Bronchial epithelial cell (primary cell): Measurements from ENCODE around the gene RUNX3. TPM values are rescaled to one million over a fixed set of nuclear protein-coding genes. Genes with fewer than 3 reads are reported as not detected.

Experiments
- DNase-seq: peaks from one replicate; pipeline ENCODE4 v3.0.0-alpha.2; 2010; ENCODE audit warnings: low read depth
- FAIRE-seq: peaks from 2 replicates; lab custom pipeline; 2011; peaks lifted over from hg19 to GRCh38; lab: Jason Lieb, UNC
- H3K27me3 ChIP-seq: 2 replicates; pipeline ENCODE4 v1.5.1; 2011; ENCODE audit warnings: low read length; ENCODE audit not compliant: control insufficient read depth, insufficient read depth
- H3K36me3 ChIP-seq: 2 replicates; pipeline ENCODE4 v1.5.1; 2011; ENCODE audit warnings: low read length; ENCODE audit not compliant: control insufficient read depth, insufficient read depth
- H3K4me3 ChIP-seq: 2 replicates; pipeline ENCODE4 v1.5.1; 2011; ENCODE audit warnings: mild to moderate bottlenecking, low read depth, low read length, control low read depth
- total RNA-seq: library from RNA; depleted of rRNA; stranded (reverse); fragments of >200 nt; gene quantifications from 2 replicates; pipeline ENCODE4 v1.2.1, GENCODE V29; 2014
- TF ChIP-seq, protein P1 (sequence below): IDR thresholded peaks from 2 replicates; pipeline ENCODE4 v1.5.1; 2011; ENCODE audit warnings: mild to moderate bottlenecking, moderate library complexity, low read length, control low read depth, inconsistent platforms; ENCODE audit not compliant: insufficient read depth, severe bottlenecking

The RUNX3 gene
- total RNA-seq, 1 donor from 2014 or later = 0.26 TPM

DNA sequence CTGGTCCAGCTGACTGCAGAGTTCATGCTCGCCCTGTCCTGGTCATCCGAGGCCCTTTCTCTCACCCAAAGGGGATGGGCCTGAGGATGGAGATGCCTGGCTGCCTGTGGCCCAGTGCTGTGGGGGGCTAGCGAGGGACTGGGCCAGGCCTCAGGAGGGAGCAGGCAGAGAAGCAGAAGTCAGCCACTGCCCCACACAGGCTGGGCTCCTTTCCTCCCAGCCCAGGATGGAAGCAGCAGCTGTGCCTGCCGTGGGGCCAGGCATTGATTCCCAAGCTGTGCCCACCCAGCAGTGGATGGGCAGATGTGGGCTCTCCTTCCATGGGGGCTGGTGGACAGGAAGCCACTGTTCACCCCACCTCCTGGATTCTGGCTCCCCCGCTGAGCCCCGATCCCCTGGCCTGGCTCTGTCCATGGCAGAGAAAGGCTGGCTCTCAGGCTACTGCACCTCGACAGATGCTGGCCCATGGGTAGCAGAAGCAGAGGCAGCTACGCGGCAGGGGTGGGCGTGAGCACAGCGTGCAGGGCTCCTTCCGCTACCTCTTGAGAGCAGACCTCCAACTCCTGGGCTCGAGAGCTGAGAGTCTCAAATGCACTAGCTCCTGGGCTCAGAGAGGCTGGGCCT lies 24.6 kb downstream of the RUNX3 start:
- FAIRE-seq = no peak
- no peak overlapping the region for H3K4me3 ChIP-seq
- DNase-seq = no peak
- no peaks in the 10 kb centered on the region for H3K27me3 ChIP-seq
- TF ChIP-seq, protein P1, sequence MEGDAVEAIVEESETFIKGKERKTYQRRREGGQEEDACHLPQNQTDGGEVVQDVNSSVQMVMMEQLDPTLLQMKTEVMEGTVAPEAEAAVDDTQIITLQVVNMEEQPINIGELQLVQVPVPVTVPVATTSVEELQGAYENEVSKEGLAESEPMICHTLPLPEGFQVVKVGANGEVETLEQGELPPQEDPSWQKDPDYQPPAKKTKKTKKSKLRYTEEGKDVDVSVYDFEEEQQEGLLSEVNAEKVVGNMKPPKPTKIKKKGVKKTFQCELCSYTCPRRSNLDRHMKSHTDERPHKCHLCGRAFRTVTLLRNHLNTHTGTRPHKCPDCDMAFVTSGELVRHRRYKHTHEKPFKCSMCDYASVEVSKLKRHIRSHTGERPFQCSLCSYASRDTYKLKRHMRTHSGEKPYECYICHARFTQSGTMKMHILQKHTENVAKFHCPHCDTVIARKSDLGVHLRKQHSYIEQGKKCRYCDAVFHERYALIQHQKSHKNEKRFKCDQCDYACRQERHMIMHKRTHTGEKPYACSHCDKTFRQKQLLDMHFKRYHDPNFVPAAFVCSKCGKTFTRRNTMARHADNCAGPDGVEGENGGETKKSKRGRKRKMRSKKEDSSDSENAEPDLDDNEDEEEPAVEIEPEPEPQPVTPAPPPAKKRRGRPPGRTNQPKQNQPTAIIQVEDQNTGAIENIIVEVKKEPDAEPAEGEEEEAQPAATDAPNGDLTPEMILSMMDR = no peak
- H3K36me3 ChIP-seq = no peaks in the 10 kb centered on the region

DNA sequence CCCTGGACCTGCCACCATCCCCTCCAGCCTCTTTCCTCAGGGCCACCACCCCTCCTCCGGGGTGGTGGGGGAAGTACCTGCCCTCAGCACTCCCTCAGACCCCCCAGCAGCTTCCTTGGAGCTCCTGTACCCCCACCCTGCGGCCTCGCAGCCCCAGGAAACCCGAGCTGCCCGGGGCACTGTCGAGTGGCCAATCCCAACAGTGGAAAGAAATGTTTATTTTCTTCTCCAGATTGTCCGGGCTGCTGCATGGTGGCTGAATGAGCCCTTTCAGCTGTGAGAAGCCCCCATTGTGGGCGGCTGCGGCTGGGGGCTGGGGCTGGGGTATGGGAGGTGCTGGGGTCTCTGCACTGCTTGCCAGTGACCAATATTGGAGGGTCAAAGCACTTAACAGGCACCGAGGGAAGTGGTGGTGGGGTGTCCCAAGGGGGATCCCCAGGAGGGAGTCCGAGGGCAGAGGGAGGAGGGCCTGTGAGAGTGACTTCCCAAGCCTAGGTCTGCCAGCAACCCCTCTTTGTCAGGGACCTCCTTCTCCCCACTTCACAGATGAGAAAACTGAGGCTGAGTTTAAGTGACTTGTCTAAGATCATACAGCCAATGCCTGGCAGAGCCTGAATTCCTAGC lies 25.2 kb downstream of the RUNX3 start:
- H3K27me3 ChIP-seq = no peaks in the 10 kb centered on the region

DNA sequence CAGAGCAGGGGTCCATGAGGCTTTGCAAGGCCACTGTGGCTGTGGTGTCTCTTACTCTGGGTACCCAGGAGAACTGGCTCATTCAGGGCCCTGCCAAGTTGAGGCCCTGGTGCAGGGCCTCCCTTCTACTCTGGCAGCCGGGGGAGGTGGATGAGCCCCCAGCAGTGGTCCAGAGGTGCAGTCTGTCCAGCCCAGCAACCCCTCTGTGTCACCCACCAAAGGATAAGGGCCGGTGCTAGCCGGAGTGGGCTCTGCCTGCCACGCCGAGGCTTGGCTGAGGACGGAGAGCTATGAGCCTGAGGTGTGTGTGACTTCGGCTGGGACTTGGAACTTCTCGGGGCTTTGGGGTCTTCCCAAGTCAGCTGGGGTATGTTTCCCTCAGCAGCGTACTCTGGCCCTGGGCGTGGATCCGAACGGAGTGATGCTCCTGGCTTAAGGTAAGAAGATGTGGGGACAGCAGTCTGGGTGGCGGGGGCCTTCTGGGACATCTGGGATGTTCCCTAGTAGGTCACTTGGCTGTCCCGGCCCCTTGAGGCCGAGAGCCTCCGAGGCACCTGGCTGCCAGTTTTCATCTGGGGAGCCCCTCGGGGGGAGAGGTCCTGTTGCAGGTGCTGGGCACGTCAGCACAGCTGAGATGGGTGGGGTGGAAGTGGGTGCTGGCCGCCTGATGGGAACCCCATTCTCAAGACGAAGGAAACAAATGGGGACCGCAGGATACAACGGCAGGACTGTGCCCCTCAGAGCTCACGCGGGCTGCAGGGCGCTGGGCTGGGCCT lies 25.9 kb downstream of the RUNX3 start:
- H3K4me3 ChIP-seq = no peak overlapping the region
- no peaks in the 10 kb centered on the region for H3K36me3 ChIP-seq
- FAIRE-seq (no peak), DNase-seq (no peak)
- TF ChIP-seq, protein P1 = no peak
- no peaks in the 10 kb centered on the region for H3K27me3 ChIP-seq

More for the DNA sequence above, 25.2 kb downstream of the RUNX3 start:
- no peak for DNase-seq
- no peak for FAIRE-seq
- TF ChIP-seq, protein P1 = no peak
- no peak overlapping the region for H3K4me3 ChIP-seq
- no peaks in the 10 kb centered on the region for H3K36me3 ChIP-seq

DNA sequence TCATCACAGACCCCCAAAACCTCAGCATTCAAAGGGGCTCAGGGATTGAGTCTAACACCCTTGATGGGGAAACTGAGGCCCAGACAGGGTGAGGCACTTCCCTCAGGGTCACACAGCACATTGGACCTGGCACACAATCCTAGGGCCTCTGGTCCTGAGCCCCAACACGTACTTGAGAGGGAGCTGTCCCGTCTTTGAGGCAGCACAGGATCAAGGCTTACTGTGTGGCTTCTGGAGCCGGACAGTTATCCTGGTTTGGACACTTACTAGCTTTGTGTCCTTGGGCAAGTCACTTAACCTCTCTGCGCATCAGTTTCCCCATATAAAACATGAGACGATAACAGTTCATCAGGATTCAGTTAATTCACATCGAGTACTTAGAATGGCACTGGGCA lies 26.5 kb downstream of the RUNX3 start:
- DNase-seq = no peak
- Histone ChIP-seq H3K4me3 (no peak overlapping the region), H3K36me3 (no peaks in the 10 kb centered on the region), H3K27me3 (no peaks in the 10 kb centered on the region)
- FAIRE-seq = no peak
- TF ChIP-seq, protein P1 = no peak

DNA sequence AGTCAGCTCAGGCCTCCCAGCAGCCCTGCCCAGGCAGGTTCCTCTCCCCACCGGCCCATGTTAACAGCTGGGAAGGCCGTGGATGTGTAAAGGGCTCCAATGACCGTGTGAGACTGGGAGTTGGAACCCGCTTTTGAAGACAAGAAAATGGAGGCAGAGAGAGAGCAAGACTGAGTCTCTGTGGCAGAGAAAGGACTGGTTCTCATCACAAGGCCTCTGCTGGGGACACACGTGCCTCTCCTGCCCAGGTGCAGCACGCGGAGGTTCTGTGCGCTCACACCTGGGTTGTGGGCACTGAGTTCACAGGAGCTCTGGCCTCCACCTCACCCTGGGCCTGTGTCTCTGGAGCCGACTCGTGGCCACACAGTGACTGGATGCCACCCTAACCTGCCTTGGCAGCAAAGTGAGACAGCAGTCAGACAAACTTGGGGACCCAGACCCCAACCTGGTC lies 27.0 kb downstream of the RUNX3 start:
- TF ChIP-seq, protein P1 = no peak
- H3K4me3 ChIP-seq = no peak overlapping the region
- H3K27me3 ChIP-seq = no peaks in the 10 kb centered on the region
- DNase-seq (no peak), FAIRE-seq (no peak)
- no peaks in the 10 kb centered on the region for H3K36me3 ChIP-seq
